Raji (cell line): Measurements from ENCODE around the gene ECI1.

Experiments used
- POLR2A ChIP-seq: IDR thresholded peaks from 2 replicates; pipeline ENCODE4 v1.6.1; 2011; ENCODE audit warnings: low read depth, low read length, control low read depth; ENCODE audit not compliant: insufficient read depth

Gene ECI1

GRCh38 chr16:2271848-2272461, 20.6 kb upstream of the ECI1 start:
- no peak for TF ChIP-seq POLR2A

- TF ChIP-seq POLR2A: peak; percentile 30; the same call in 1 of the 2 replicates
Measured at GRCh38 chr16:2270588-2271470, 19.4 kb upstream of the ECI1 start.

- TF ChIP-seq POLR2A: no peak
Measured at GRCh38 chr16:2270070-2270462, 18.7 kb upstream of the ECI1 start.

- TF ChIP-seq POLR2A: peak; percentile 89
Measured at GRCh38 chr16:2267913-2268666, 16.7 kb upstream of the ECI1 start, which contains the start of gene RNPS1. RNPS1 (minus strand) TSS chr16:2268126; CDS start chr16:2264643, 3,483 bp downstream.

- TF ChIP-seq POLR2A: no peak
Measured at GRCh38 chr16:2260250-2260649, 8.9 kb upstream of the ECI1 start.

- no peak for TF ChIP-seq POLR2A
Measured at GRCh38 chr16:2257726-2258125, 6.3 kb upstream of the ECI1 start.

GRCh38 chr16:2256531-2257140, 5.2 kb upstream of the ECI1 start:
- TF ChIP-seq POLR2A: no peak

GRCh38 chr16:2253293-2253692, 1.9 kb upstream of the ECI1 start:
- no peak for TF ChIP-seq POLR2A

- TF ChIP-seq POLR2A: no peak
Measured at GRCh38 chr16:2252806-2253148, 1.4 kb upstream of the ECI1 start.

- no peak for TF ChIP-seq POLR2A
Measured at GRCh38 chr16:2250652-2251295, 613 bp downstream of the ECI1 start.

GRCh38 chr16:2246301-2246885, 5.0 kb downstream of the ECI1 start:
- no peak for TF ChIP-seq POLR2A

- TF ChIP-seq POLR2A: no peak
Measured at GRCh38 chr16:2244926-2245795, 6.2 kb downstream of the ECI1 start.

GRCh38 chr16:2244301-2244700, 7.1 kb downstream of the ECI1 start:
- TF ChIP-seq POLR2A: no peak
